T47D (cell line): Measurements from ENCODE around the gene FOXRED2.

Experiments used
- DNase-seq, 2 experiments: peaks; one replicate each; pipeline versions ENCODE4 v3.0.0 to v3.0.0-alpha.2; 2011 to 2012; ENCODE audit warnings: low read depth in 1 of 2, low spot score in 1 of 2
- JUND ChIP-seq: IDR thresholded peaks from 2 replicates; pipeline ENCODE4 v1.6.1; 2012; ENCODE audit warnings: low read depth
- in situ Hi-C: cut with HindIII; loops from 2 replicates; pipeline ENCODE4 v1.10.0; 2016; ENCODE audit warnings: low sequenced_read_pairs, low pct_unique_long_range_greater_than_20kb

FOXRED2 gene

DNA sequence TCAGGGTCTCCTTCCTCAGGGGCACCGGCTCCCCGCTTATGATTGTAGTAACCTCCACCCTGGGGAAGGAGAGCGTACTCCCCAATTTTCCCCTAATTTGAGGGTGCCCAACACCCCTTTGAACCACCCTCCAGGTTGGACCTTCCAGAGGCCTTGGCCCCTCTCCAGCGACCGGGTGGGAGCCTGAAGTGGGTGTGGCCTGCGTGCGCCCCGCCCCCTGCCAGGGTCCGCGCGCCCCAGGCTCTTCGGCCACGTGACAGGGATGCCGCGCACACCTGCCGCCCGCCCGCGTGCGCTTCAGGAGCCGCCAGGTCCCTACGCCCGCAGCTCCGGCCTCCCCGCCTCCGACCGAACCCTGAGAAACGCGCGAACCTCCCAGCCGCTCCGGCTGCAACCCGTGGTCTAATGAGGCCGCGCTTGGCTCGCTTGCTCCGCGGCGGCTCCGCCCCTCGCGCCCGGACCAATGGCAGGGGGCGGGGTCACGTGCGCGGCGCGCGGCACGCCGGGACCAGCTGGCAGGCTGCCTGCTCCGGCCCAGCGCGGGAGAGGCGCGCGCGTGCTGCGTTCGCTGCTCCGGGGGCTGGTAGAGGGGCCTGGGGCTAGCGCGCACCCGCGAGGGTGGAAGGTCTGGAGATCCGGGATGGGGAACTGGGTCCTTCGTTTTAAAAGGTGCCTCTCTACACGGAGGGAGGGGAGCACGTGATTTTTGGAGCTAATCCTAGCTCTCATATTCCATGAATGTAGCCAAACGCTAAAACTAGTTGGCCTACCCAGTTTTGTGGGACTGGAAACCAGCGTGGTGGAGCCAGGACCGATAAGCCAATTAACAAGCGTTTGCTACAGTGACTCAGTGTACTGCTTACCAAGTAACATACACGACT lies at the start of gene FOXRED2:
Gene FOXRED2, minus strand, starts transcription at position 404 of the 881 bp plus-strand sequence. CDS start 618 bp downstream, outside the sequence.
- TF ChIP-seq JUND = no peak
- DNase-seq = peak; percentile 92 to 93
- in situ Hi-C loops = no loop called here

- no peak for TF ChIP-seq JUND
- peak in 1 of 2 experiments; percentile 71 for DNase-seq
- in situ Hi-C loops = no loop called here
These were observed 47.3 kb upstream of the FOXRED2 start for GRCh38 chr22:36554098-36554497.

GRCh38 chr22:36552289-36552688 lies 45.4 kb upstream of the FOXRED2 start:
- in situ Hi-C loops = no loop called here
- DNase-seq = no peak
- TF ChIP-seq JUND = no peak

GRCh38 chr22:36550701-36551495 lies 44.1 kb upstream of the FOXRED2 start:
- DNase-seq = no peak
- in situ Hi-C loops = no loop called here
- TF ChIP-seq JUND = no peak

DNA sequence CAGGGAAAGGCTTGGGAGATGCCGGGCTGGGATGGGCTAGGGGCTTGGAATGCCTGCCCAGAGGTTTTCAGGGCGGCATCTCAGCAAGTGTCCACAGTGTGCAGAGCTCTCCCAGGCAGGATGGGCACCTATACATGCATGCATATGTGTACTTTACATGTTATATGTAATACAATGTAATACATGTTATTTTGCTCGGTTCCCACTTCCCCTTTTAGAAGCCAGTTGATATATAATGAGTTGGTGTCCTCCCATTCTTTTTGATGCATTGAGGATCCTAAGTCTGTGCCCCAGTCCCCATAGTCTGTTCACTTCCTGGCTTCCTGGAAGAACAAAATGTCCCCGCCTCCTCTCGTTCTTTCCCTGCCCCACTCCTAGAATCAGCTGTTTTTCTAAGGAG lies 42.2 kb upstream of the FOXRED2 start:
- in situ Hi-C loops = no loop called here
- TF ChIP-seq JUND = no peak
- DNase-seq = no peak

GRCh38 chr22:36548606-36549005 lies 41.8 kb upstream of the FOXRED2 start:
- in situ Hi-C loops = no loop called here
- no peak for TF ChIP-seq JUND
- no peak for DNase-seq

DNA sequence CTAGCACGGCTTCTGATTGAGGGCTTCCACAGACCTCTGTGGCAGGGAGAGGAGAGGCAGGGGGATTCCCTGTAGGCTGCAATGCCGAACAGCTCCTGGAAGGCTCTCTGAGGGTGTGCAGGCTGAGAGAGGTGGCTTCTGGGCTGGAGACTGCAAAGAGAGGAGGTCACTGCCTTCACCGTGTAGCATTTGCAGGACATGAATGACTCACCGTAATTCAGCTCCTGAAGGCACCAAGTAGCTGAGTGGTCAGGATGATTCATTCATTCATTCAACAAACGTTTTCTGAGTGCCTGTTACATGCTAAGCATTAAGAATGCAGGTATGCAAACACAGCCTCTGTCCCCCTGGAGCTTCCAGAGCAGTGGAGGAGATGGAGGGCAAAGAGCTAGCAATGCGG lies 40.1 kb upstream of the FOXRED2 start:
- no peak for DNase-seq
- in situ Hi-C loops = no loop called here
- TF ChIP-seq JUND = no peak

DNA sequence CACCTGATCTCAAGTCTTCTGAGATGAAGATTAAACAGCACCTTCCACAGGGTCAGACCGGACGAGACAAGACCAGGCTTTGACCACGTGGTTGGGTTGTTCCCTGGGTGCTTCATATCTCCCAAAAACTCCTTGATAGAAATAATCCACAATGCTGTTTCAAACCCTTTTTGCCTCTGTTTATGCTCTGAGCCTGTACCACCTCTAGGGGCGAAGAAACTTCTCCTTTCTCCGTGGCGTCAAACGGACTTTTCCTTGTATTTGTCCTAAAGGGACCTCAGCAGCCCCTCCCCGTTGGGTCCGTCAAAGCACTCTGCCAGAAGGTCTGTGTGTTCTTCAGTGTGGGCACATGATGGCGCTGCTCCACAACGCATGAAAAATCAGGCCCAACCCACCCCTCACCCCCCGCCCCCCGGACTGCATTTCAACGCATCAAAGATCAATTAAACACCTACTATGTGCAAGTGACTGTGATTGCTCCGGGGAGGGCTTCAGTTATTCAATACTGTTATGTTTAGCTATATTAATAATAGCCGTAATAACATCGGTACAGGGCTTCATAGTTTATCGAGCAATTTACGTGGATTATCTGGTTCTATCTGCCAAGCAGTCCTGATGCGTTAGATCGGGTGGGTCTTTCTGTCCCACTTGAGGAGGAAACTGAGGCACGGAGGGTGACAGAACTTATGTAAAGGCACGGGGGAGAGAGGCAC lies 39.4 kb upstream of the FOXRED2 start:
- in situ Hi-C loops = no loop called here
- peak; percentile 26 to 58 for DNase-seq
- no peak for TF ChIP-seq JUND

DNA sequence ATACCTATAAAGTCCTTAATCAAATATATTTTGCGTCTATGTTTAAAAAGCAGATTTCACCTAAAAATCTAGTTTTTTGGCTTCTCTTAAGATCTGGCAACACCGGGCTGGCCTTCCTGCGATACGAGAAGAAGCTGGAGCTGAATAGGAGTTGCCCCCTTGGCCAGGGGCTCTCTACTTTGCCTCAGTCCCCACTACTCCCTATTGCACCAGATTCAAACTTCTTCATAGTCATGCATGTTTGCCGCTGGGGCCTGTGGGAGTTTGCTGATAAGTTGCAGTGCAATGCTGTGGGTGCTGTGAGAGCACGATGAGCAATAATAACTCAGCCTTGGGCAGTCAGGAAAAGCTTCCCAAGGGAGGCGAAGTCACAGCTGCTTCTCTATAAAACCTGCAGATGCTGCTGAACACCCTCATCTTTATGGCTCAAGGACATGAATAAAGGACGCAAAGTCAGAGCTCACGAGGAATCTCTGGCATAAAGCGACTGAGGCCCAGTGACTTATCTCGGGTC lies 37.3 kb upstream of the FOXRED2 start:
- no peak for TF ChIP-seq JUND
- in situ Hi-C loops = no loop called here
- no peak for DNase-seq

- no peak for TF ChIP-seq JUND
- DNase-seq = no peak
- in situ Hi-C loops = no loop called here
These were observed 35.1 kb upstream of the FOXRED2 start for GRCh38 chr22:36541831-36542411.

GRCh38 chr22:36540867-36541642 lies 34.2 kb upstream of the FOXRED2 start:
- peak in 1 of 2 experiments; percentile 19 for DNase-seq
- no peak for TF ChIP-seq JUND
- in situ Hi-C loops = no loop called here
